ENCODE data around the gene GNB1.

- TF ChIP-seq, protein P1, sequence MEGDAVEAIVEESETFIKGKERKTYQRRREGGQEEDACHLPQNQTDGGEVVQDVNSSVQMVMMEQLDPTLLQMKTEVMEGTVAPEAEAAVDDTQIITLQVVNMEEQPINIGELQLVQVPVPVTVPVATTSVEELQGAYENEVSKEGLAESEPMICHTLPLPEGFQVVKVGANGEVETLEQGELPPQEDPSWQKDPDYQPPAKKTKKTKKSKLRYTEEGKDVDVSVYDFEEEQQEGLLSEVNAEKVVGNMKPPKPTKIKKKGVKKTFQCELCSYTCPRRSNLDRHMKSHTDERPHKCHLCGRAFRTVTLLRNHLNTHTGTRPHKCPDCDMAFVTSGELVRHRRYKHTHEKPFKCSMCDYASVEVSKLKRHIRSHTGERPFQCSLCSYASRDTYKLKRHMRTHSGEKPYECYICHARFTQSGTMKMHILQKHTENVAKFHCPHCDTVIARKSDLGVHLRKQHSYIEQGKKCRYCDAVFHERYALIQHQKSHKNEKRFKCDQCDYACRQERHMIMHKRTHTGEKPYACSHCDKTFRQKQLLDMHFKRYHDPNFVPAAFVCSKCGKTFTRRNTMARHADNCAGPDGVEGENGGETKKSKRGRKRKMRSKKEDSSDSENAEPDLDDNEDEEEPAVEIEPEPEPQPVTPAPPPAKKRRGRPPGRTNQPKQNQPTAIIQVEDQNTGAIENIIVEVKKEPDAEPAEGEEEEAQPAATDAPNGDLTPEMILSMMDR (IDR thresholded peaks at IDR 0.05): peak in 1 of 3 experiments; percentile 13
- TF ChIP-seq POLR2A (IDR thresholded peaks at IDR 0.05): no peak
Measured at GRCh38 chr1:1858382-1859086, 32.4 kb downstream of the GNB1 start.

Data from vagina (tissue), 2 donors.